Skeletal muscle tissue (tissue), 4 donors: Measurements from ENCODE around the gene SLC6A20. TPM values are rescaled to one million over a fixed set of nuclear protein-coding genes. Genes with fewer than 3 reads are reported as not detected.

ENCODE experiments used
- H3K27ac ChIP-seq: one replicate; pipeline ENCODE4 v1.7.0; 2013; ENCODE audit warnings: mild to moderate bottlenecking, low read depth, low read length, inconsistent platforms
- H3K27me3 ChIP-seq, 3 donors: one replicate each; pipeline ENCODE4 v1.7.0; 2013; ENCODE audit warnings: low read length in 3 of 3; ENCODE audit not compliant: control insufficient read depth in 3 of 3, insufficient read depth in 3 of 3
- H3K36me3 ChIP-seq, 3 donors: one replicate each; pipeline ENCODE4 v1.7.0; 2013; ENCODE audit warnings: low read length in 3 of 3; ENCODE audit not compliant: control insufficient read depth in 3 of 3, insufficient read depth in 3 of 3
- H3K4me1 ChIP-seq, 3 donors: one replicate each; pipeline ENCODE4 v1.7.0; 2013; ENCODE audit warnings: low read length in 3 of 3, mild to moderate bottlenecking in 3 of 3; ENCODE audit not compliant: control insufficient read depth in 3 of 3, insufficient read depth in 3 of 3
- H3K4me3 ChIP-seq, 3 donors: one replicate each; pipeline ENCODE4 v1.7.0; 2013; ENCODE audit warnings: low read length in 3 of 3
- H3K9ac ChIP-seq, 3 donors: one replicate each; pipeline ENCODE4 v1.7.0; 2013; ENCODE audit warnings: low read length in 3 of 3, mild to moderate bottlenecking in 3 of 3, moderate library complexity in 2 of 3, low read depth in 1 of 3
- H3K9me3 ChIP-seq, 3 donors: one replicate each; pipeline ENCODE4 v1.7.0; 2013; ENCODE audit warnings: low read length in 3 of 3; ENCODE audit not compliant: control insufficient read depth in 3 of 3
- total RNA-seq: library from RNA; depleted of rRNA; stranded (reverse); fragments of >200 nt; gene quantifications from one replicate; pipeline ENCODE4 v1.2.3, GENCODE V29; 2014
- donor health status: Osteomylitis.

The SLC6A20 gene
- total RNA-seq, 1 donor from 2014 or later, result under 0.01 TPM

- Histone ChIP-seq H3K4me1 (peaks cover 0 to 12% (median 7%) of the 10 kb centered on the region in 3 donors), H3K9ac (no peak overlapping the region), H3K4me3 (no peak overlapping the region), H3K27ac (no peak overlapping the region), H3K36me3 (no peaks in the 10 kb centered on the region), H3K27me3 (no peaks in the 10 kb centered on the region), H3K9me3 (no peaks in the 10 kb centered on the region)
Observed at GRCh38 chr3:45782381-45782780, 14.0 kb downstream of the SLC6A20 start.

DNA sequence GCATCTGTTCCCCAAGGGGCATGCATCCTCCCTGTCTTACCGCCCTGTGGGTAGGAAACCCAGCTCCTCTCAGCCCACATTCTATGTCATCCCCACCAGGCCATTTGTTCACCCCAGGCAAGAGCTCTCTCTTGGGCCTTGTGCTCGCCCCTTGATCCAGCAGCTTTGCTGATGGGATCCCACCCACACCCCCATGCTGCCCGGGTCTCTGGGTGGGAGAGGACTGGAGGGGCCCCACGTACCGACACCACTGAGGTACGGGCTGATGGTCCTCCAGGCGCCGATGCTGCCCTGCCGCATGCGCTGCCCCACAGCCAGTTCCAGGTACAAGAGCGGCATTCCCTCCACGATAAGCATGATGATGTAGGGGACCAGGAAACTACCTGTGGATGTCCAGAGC is 14.5 kb downstream of the SLC6A20 start:
- Histone ChIP-seq H3K9ac (no peak overlapping the region), H3K9me3 (no peaks in the 10 kb centered on the region), H3K36me3 (no peaks in the 10 kb centered on the region), H3K27me3 (no peaks in the 10 kb centered on the region), H3K27ac (no peak overlapping the region), H3K4me3 (no peak overlapping the region), H3K4me1 (peaks cover 0 to 12% (median 7%) of the 10 kb centered on the region in 3 donors)

GRCh38 chr3:45781271-45781670 is 15.1 kb downstream of the SLC6A20 start:
- peaks cover 0 to 12% (median 7%) of the 10 kb centered on the region in 3 donors for H3K4me1 ChIP-seq
- H3K27ac ChIP-seq, result no peak overlapping the region
- no peaks in the 10 kb centered on the region for H3K9me3 ChIP-seq
- no peak overlapping the region for H3K4me3 ChIP-seq
- H3K27me3 ChIP-seq, result no peaks in the 10 kb centered on the region
- H3K36me3 ChIP-seq, result no peaks in the 10 kb centered on the region
- H3K9ac ChIP-seq, result no peak overlapping the region

- Histone ChIP-seq H3K4me3 (no peak overlapping the region), H3K36me3 (no peaks in the 10 kb centered on the region), H3K9ac (no peak overlapping the region), H3K4me1 (peaks cover 0 to 12% (median 7%) of the 10 kb centered on the region in 3 donors), H3K27ac (no peak overlapping the region), H3K9me3 (no peaks in the 10 kb centered on the region), H3K27me3 (no peaks in the 10 kb centered on the region)
Observed at GRCh38 chr3:45779746-45780735, 16.3 kb downstream of the SLC6A20 start.

DNA sequence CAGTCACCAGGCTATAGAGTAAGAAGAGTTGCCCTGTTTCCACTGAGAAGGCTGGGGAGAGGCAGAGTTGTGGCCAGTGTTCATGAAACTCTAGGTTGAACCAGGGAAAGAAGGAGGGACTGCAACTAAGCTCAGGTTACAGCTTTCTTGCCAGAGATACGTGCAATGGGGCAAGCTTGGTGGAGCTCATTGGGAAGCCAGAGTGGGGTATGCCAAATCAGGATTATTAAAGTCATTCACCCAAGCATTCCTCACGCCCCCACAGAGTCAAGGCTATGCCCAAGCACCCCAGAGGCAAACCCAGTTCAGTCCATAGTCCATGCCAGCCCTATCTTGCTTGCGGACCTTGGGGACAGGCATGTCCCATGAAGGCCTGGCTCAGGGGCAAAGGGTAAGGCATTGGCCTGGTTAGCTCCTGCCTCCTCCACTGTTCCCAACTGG is 17.6 kb downstream of the SLC6A20 start:
- no peaks in the 10 kb centered on the region for H3K36me3 ChIP-seq
- no peaks in the 10 kb centered on the region for H3K9me3 ChIP-seq
- no peak overlapping the region for H3K9ac ChIP-seq
- no peak overlapping the region for H3K4me3 ChIP-seq
- no peaks in the 10 kb centered on the region for H3K27me3 ChIP-seq
- H3K27ac ChIP-seq, result no peak overlapping the region
- peaks cover 0 to 12% (median 7%) of the 10 kb centered on the region in 3 donors for H3K4me1 ChIP-seq

DNA sequence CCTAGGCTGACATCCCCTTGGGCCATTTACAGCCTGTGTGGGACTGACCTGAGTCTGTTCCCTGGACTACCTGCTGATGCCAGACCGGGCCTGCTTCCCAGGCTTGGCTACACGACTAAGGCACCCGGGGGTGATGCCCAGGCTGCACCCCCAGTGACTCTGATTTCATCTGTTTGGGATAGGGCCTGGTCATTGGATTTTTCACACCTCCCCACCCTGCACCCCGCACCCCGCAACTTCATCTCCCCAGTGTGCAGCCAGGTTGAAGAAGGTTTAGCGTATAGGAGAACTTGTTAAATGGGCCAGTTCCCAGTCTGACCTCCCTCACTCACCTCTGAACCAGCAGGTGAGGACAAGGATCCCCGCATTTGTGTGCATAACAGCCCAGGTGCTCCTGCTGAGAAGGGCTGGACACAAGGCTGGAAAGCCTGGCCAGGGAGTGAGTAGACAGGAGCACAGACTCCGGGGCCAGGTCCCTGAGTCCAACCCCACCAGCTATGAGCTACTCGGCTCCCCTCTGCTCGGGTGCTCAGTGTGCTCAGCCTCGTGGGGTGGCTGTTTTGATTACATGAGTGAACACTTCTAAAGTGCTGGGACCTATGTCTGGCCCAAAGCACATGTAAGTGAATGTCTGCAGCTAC is 18.5 kb downstream of the SLC6A20 start:
- no peaks in the 10 kb centered on the region for H3K27me3 ChIP-seq
- H3K36me3 ChIP-seq, result no peaks in the 10 kb centered on the region
- no peak overlapping the region for H3K9ac ChIP-seq
- no peaks in the 10 kb centered on the region for H3K9me3 ChIP-seq
- H3K4me3 ChIP-seq, result no peak overlapping the region
- peaks cover 0 to 12% (median 7%) of the 10 kb centered on the region in 3 donors for H3K4me1 ChIP-seq
- H3K27ac ChIP-seq, result no peak overlapping the region

DNA sequence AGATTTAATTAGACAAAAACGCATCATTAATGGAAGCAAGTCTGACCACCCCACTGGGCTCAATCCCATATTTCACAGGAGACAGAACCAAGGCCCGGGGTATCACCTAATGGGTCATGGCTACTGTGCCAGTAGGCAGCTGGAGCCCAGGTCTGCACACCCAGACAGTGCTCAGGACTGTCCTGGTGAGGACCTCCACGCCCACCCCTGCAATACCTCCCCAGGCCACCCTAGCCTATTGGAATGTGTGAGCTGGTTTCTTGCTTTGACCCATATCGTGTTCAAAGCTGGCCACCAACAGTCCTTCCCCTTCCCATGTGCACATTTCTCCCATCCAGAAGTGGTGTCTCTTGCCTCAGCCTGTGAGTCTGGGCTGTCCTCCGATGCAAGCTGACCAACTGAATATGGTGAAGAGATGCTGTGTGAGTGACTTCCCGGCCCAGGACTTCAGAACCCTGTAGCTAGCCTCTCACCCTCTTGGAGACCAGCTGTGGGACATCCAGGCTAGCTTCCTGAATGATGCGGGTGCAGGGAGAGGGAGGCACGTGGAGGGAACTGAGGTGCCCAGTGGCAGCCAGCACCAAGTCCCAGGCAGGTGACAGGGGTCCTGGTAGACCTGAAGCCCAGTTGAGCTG is 19.1 kb downstream of the SLC6A20 start:
- H3K4me3 ChIP-seq, result no peak overlapping the region
- no peaks in the 10 kb centered on the region for H3K36me3 ChIP-seq
- H3K9me3 ChIP-seq, result no peaks in the 10 kb centered on the region
- H3K27me3 ChIP-seq, result no peaks in the 10 kb centered on the region
- no peak overlapping the region for H3K9ac ChIP-seq
- H3K4me1 ChIP-seq, result peaks cover 0 to 12% (median 7%) of the 10 kb centered on the region in 3 donors
- H3K27ac ChIP-seq, result no peak overlapping the region

DNA sequence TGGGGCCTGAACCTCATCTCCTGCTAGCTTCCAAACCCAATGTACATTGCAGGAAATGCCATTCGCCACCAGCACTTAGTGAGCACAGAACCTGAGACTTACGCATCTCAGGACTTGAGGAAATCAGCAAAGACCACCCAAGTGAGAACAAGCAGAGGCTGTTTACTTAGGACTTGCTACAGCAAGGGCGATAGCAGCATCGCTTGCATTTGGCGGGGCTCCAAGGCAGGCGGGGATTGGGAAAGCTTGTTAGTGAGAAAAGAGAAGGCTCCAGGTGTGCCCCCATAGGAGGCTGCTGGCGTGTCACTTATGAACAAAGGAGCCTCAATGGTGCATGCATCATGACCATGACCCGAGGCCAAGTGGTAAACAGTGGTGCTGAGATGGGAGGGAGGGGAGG is 19.7 kb downstream of the SLC6A20 start:
- H3K9me3 ChIP-seq, result no peaks in the 10 kb centered on the region
- no peak overlapping the region for H3K27ac ChIP-seq
- no peak overlapping the region for H3K9ac ChIP-seq
- no peaks in the 10 kb centered on the region for H3K36me3 ChIP-seq
- H3K27me3 ChIP-seq, result peaks cover 0 to 3% (median 0%) of the 10 kb centered on the region in 3 donors
- peaks cover 0 to 12% (median 7%) of the 10 kb centered on the region in 3 donors for H3K4me1 ChIP-seq
- H3K4me3 ChIP-seq, result no peak overlapping the region

- Histone ChIP-seq H3K27me3 (peaks cover 0 to 3% (median 0%) of the 10 kb centered on the region in 3 donors), H3K9me3 (no peaks in the 10 kb centered on the region), H3K4me3 (no peak overlapping the region), H3K36me3 (no peaks in the 10 kb centered on the region), H3K27ac (no peak overlapping the region), H3K4me1 (peaks cover 0 to 12% (median 7%) of the 10 kb centered on the region in 3 donors), H3K9ac (no peak overlapping the region)
Observed at GRCh38 chr3:45776301-45776595, 20.1 kb downstream of the SLC6A20 start.
